C1 segment of cervical spinal cord (tissue), 14 donors: Measurements from ENCODE around the gene TEX55.
"Not testable (repeated sequence)": the region's sequence is repeated elsewhere in the genome, so short reads cannot be mapped to it uniquely, and the experiment has no call there.

Experiments used
- DNase-seq, 14 donors: peaks; one replicate each; lab custom pipeline; 2025; lab: John Stamatoyannopoulos, UW

Gene TEX55

DNA sequence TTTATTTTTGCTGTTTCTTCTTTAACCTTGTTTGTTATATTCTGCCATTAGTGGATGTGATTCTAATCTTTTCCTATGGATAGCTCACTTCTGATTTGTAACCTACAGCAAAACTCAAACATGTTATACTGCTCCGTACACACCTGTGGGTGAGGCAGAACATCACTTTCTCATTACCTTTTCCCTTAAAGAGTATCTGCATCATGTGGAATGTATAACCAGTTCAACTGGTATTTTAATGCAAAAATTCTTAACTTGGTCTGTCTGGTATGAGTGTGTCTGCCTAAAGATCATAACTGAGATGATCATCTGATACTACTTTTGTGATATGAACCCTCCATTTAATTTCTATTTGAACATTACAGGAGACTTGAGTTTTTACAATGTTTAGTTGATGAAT lies 14.4 kb downstream of the TEX55 start:
- DNase-seq = no peak

DNA sequence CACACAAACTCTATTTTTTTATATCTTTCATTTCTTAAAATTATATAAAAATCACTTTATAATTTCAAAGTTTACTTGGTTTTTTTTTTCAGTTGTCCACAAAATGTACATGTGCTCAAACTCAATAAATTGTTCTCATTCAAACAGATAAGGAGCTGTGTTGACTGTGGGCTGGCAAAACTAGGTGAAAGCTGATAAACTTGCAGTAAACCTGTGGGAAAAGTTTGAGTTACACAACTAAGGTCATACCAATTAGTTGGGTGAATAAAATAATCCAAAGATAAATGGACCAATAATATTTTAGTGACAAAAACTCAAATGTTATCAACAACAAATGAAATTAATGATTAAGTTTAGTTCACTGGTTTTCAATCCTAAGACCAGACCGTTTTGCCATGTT lies 14.8 kb downstream of the TEX55 start:
- DNase-seq = no peak

DNA sequence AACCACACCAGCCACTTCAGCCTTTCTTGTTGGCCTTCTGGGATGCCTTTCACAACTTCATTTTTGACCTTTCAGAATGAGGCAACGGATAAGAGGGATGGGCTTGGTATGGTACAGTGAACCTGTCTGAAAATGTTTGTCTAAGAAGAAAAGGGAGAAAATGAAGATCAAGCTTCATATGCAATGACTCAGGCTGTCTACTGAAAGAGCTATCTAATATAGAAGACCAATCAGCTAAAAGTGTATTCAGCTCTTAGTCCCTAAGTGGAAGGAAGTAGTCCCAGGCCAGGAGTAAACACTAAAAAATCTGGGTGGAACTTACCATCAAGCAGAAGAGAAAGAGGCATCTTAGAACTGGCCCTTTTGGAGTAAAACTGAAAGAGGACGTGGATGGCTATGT lies 15.3 kb downstream of the TEX55 start:
- DNase-seq = no peak

DNA sequence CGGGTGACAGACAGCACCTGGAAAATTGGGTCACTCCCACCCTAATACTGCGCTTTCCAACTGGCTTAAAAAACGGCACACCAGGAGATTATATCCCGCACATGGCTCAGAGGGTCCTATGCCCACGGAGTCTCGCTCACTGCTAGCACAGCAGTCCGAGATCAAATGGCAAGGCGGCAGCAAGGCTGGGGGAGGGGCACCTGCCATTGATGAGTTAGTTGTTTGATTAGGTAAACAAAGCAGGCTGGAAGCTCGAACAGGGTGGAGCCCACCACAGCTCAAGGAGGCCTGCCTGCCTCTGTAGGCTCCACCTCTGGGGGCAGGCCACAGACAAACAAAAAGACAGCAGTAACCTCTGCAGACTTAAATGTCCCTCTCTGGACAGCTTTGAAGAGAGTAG lies 18.8 kb downstream of the TEX55 start:
- not testable (repeated sequence) for DNase-seq

DNA sequence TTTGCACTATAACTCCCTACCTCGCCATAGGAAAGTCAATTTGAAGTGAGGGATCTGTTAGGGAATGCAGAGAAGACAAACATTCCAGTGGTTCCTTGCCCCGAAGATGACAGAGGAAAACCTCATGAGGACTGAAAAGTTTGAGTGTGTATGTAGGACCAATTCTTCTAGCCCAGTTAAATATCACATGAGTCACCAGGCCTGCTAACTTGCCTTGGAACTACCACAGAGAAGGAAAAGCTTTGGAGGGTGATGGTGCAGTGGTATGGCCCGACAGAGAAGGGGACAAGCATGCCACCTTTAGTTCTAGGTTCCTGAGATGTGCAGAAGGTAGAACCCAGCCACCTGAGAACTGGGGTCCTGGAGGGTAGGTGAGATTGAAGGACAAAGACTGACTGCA lies 24.9 kb downstream of the TEX55 start:
- no peak for DNase-seq

DNA sequence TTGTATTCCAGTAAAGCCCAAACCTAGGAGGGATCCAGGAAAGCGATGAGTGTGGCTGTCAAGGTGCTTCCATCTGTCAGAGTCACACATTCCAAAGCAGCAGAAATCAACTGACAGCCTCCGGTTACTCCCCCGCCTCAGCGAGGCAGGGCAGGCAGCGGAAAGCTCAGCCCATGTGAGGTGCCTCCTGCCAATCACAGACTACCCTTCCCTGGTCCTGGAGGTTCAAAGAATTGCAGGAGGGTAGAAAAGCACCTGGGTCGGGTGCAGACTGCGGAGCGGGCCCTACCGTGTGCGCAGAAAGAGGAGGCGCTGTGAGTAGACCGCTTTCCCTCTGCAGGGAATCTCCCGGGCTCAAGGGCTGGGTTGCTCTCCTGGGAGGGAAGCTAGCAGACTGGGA lies 27.4 kb downstream of the TEX55 start, which contains the start of gene UPK1B:
Gene UPK1B (plus strand): TSS at position 274 of the 400 bp plus-strand sequence. CDS start 13,144 bp downstream, outside the sequence.
- DNase-seq = no peak

DNA sequence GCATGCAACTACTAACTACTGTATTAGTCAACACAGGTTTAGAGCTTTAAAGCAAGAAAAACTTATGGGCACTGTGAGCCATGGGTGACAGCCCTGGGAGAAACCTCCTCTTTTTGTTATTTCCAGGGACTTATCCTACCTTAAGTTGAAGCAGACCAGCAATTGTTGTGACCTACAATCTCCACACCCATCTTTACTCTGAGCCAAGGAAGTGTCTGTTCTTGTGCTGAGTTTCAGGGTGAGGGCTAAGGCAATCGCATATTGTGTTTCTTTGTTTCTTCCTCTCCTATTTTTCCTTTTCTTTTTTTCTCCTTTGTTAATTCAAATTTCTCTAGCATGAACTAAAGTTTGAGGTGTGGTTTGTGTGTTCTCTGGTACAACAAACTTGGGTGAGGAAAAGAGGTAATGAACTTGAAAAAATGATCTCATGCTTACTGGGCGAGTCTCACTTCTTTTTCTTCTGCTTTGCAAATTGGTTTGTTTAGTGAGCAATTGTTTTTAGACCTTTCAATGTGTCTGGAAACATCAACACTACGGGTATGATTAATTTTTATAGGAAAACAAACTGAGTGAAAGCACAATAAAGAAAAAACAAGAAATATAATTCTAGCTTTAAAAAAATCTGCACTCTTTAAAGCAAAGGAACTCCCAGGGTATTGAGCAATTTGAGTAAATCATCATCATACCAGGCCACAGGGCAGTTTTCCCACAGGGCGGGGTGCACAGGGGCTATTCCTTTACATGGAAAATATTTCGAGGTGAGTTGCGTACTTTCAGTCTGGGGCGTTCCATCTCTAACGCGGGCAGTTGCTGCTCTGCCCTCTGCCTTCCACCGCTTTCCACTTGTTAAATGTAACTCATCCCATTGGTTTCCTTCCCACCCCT lies 30.1 kb downstream of the TEX55 start:
- DNase-seq = no peak

DNA sequence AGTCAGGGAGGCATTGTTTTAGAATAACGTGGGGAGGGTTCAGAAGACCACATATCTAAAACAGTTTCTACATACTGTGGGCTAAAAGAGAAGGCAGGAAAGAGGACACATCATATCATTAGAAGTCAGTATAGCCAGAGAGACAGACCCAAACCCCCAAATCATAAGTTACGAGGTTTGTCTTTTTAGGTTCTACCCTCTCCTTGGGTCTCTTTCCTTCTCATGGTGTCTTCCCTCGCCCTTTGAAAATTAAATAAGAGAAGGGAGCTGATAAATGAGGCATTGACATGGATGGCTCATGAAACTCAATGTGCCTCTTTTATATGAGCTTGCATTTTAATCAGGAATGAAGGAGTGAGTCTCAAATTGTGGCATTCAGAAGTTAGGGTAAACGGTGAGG lies 30.8 kb downstream of the TEX55 start:
- DNase-seq = no peak

DNA sequence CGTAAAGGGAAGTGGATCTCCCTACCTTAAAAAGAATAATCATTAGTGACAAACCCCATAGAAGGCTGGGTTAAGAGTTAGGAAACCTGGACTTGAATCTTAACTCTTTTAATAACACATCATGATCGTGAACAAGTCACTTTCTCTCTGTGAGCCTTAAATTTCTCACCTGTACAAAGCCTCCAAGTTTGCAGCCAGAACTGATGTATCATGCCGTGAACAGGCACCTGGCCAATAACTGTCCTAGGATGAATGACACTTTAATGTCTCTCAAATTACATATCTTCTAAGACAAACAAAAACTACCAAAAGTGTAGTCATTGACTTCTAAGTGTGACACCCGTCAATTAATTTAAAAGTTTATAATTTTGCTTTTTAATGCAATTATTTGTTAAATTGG lies 31.4 kb downstream of the TEX55 start:
- no peak for DNase-seq

DNA sequence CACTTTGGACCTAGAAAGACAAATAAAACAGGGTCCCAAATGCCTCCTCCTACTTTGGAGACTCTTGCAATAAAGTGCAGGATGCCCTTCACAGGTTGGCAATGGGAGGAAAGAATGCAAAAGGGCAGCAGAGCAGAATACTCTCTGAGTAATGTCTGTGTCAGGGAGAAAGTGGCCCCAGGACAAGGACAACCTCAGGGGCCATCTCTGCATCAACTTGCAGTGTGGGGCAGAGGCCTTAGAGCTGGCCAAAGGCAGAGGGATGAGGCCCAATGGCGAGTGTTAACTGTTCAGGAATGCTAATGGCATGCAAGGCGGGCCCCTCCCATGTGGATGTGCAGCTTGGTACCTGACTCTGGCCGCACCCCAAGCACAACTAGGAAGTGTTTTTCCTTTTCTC lies 35.8 kb downstream of the TEX55 start:
- no peak for DNase-seq

DNA sequence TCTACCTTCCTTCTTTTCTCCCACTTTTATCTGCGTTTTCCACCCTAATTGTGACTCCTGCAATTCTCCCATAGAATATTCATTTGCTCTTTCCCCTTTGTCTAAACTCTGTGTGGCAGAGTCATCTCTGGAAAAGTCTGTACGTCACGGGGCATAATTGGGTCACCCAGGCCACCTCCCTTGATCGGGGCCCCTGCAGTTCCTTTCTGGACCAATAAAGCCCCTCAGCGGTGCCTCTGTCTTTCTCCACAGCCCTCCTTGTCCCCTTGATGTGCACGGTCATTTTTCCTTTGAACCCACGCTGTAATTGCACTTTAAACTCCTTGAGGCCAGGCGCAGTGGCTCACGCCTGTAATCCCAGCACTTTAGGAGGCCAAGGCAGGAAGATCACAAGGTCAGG lies 38.1 kb downstream of the TEX55 start:
- DNase-seq = no peak

DNA sequence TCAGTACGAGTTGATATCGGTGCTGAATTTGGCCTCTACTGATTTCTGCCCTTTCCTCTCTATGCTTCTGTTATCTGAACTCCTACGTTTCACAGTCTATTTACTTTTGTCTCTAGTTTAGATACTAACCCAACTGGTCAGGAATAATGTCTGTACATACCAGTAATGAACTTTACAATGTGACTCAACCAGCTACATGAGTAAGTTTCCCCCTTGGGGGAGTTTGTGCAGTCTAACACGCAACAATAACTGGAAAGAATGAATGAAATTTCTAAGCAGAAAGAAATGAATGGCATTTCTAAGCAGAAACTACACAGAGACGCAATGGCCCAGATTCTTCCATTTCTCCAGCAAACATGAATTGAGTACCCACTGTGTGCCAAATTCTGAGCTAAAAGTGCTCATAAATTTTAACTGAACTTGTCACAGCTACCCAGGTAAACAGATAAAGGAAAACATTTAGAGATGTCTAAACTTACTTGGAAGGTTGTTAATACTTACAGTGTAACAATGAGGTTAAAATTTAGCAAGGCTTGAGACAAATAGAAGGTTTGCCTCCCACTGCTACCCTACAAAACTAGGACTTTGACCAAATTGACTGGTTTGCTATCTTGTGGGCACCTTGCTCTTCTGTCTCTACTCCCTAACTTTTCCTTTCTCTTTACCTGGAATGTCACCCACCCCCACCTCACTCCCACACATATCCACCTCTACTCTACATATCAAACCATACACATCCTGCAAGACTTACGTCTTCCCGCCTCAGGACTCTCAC lies 39.0 kb downstream of the TEX55 start:
- DNase-seq = no peak

DNA sequence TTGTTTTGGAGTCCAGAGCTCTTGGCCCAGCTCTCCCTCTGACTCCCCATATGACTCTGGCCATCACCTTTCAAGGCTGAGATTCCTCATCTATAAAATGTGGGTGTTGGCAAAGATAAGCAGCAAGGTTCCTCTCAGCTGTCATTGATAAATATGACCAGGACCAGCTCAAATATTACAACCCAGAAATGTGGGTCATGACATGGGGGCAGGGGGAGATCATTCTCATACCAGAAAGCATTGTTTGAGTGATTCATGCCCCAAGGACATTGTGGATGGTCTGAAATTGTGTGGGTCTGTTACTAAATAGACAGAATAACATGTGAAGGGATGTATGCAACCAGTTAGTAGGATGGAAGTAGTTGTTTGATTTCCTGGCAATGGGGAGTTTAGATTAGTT lies 41.3 kb downstream of the TEX55 start:
- DNase-seq = no peak

DNA sequence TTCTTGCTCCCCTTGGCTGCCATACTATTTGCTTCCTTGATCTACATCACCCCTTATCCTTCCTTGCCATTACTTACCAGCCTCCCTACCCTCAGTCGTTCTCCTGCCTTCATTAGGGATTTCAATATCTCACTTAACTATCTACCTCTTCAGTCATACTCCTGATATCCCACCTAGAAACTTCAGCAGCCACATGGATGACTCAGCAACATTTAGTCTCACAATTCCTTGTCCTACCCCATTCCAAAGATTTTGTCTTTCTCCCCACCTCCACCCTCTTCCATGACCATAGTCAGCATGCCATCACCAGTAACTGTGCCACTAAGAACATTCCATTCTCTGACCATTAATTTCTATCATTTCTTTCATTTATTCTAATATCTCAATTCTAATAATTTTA lies 45.8 kb downstream of the TEX55 start:
- DNase-seq = no peak

DNA sequence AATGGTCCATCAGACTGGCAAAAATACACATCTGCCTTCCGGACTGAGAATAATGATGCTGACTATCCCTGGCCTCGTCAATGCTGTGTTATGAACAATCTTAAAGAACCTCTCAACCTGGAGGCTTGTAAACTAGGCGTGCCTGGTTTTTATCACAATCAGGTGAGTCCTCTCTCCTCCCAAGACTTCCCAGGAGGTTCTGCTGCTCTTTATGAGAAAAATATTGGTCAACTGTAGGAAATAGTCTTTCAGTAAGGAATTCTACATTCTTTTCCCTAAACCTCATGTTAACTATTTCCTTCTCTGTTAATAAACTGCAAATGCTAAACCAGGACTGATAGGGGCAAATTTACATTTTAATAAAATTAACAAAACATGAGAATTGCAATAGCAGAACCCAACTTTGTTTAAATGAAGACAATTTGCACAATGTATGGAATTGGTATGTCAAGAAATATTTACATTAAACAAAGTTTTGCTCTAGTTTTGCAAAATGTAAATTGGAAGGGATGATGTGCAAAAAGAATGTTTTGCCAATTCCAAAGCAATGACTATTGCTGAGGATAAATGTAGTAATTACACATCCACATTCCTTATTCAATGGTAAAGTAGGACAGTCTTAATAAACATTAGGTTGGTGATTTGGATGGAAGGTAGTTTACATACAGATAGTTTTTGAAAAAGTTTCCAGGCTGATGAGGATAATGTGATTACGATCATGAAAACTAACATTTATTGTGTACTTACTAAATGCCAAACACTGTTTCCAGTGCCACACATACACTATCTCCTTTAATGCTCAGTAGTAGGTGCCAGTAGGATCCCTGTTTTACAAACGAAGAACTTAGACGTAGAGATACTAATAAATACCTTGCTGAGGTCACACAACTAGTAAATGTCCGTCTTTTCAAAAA lies 48.5 kb downstream of the TEX55 start:
- no peak for DNase-seq

DNA sequence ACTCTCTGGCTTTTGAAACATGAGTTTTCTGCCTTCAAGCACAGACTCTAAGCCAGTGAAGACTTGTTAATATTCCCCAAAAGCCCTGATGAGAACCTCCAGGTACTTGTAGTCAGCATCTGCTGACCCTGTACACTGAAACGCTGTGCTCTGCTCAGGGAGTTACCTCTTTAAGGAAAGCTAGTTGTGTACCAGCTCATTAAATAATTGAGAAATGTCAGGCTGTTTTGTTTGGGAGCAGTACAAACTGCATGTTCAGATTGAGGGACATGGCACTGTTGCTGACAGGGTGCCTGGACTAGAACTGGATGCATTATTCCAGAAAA lies 49.1 kb downstream of the TEX55 start:
- DNase-seq = no peak

DNA sequence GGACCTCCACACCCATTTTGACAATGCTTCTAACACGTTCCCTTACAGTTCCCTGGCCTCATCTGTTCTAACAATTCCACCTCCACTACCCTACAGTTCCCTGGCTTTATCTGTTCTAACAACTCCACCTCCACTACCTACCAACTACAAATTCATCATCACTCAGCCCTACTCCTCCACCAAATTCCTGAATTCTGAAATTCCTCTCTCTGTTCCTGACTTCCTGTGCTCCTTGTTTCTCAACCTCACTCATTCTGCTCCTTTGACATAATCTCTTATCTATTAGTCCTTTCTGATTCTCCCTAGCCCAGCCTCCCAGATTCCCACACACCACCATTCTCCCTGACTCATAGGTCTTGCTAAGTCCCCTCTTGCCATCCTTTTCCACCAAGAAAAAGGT lies 49.9 kb downstream of the TEX55 start:
- DNase-seq = no peak
